GM18508 (cell line): ENCODE data around the gene PARD6G.
"Not testable (repeated sequence)": the region's sequence is repeated elsewhere in the genome, so short reads cannot be mapped to it uniquely, and the experiment has no call there.

Experiments used
- ATAC-seq: cut with Tn5 transposase; IDR thresholded peaks from one replicate; pipeline ENCODE4 v1.9.1; 2021; ENCODE audit warnings: moderate number of reproducible peaks; ENCODE audit not compliant: insufficient read depth, unreplicated experiment

PARD6G gene

GRCh38 chr18:80176334-80177073 lies 70.8 kb downstream of the PARD6G start:
- ATAC-seq: no peak

DNA sequence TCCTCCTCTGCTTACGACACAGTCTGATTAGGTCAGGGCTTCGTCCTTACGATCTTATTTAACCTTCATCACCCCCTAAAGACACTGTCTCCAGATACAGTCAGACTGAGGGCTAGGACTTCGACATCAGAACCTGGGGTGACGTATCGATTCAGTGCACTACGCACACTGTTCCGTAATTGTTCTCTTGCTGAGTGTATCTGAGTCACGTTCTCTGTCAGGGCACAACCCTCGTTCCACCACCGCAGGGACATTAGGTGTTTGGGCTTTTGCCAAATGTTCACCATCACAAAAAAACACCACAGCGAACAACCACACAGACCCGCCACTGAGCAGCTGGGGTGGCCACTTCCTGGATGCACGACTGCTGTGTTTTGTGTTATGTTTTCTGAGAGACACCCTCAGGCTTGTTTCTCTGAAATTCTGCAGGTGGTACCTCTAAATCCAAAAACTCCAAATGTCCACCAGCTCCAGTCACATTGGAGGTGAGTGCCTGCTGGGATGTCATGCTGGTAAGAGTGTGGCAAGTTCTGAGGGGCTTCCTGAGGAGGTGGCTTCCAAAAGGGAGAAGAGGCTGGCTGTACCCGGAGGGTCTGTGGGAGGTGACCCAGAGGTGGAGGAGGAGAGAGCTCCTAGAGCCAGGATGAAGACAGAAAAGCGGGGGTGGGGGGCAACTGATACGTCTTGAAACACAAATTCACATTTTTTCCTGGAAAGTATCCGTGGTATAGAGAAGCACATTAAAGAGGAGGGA lies 71.7 kb downstream of the PARD6G start:
- no peak for ATAC-seq

DNA sequence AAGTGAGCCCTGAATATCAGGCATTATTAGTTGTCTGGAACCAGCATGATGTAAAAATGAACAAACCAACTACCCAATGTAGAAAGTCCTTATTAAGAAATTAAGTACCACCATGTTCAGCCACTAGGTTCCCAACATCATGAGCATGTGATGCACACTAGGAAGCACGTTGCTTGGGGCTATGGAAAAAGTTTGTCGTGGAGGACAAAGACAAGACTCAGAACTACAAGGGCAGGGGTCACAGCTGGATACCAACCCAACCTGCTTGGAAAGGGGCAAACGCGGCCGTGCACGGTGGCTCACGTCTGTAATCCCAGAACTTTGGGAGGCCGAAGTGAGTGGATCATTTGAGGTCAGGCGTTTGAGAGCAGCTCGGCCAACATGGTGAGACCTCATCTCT lies 74.3 kb downstream of the PARD6G start:
- ATAC-seq: no peak

DNA sequence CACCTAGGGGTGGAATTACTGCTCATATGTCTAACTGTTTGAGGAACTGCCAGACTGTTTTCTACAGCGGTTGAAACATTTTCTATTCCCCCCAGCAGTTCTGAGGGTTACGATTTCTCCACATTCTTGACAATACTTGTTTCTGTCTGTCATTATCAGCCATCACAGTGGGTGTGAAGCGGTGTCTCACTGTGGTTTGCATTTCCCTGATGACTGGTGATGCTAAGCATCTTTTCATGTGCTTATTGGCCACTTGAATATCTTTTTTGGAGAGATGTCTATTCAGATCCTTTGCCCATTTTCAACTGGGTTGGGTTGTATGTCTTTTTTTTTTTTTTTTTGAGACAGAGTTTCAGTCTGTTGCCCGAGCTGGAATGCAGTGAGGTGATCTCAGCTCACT lies 75.3 kb downstream of the PARD6G start:
- ATAC-seq: no peak

- ATAC-seq: no peak
Measured at GRCh38 chr18:80171054-80171872, 76.1 kb downstream of the PARD6G start.

- ATAC-seq: no peak
Measured at GRCh38 chr18:80170395-80171053, 76.8 kb downstream of the PARD6G start.

GRCh38 chr18:80169607-80170006 lies 77.7 kb downstream of the PARD6G start:
- ATAC-seq: no peak

- no peak for ATAC-seq
Measured at GRCh38 chr18:80168982-80169381, 78.3 kb downstream of the PARD6G start.

DNA sequence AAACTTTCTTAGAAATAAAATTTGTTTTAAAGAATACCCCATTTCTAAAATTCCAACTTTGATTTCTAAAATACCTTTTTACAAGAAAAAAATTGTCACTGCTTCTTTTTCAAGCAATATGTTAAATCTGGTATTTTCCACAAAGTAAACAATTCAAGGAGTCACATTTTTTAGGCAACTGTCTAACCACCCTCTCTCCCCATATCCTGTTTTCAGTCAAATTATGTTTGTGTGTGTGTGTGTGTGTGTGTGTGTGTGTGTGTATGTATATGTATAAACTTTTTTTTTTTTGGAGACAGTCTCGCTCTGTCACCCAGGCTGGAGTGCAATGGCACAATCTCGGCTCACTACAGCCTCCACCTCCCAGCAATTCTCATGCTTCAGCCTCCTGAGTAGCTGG lies 79.0 kb downstream of the PARD6G start:
- no peak for ATAC-seq

- no peak for ATAC-seq
Measured at GRCh38 chr18:80167931-80168330, 79.4 kb downstream of the PARD6G start.

DNA sequence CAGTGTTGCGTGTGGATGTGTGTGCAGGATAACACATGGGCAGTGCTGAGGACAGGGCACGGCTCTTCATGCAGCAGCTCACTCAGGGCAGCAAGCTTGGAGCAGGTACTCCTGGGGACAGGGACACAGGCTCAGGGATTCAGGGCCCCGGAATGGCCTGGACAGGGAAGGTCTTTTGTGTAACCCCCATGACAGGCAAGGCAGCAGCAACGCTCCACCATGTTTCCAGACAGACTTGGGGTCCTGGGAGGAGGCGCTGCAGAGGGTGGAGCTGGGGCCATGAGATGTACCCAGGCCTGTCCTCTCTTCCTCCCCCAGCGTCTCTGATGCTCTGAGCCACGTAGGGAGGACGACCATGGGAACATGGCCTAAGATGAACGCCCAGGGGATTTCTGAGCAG lies 80.0 kb downstream of the PARD6G start:
- ATAC-seq: no peak

- no peak for ATAC-seq
Measured at GRCh38 chr18:80166725-80167124, 80.6 kb downstream of the PARD6G start.

DNA sequence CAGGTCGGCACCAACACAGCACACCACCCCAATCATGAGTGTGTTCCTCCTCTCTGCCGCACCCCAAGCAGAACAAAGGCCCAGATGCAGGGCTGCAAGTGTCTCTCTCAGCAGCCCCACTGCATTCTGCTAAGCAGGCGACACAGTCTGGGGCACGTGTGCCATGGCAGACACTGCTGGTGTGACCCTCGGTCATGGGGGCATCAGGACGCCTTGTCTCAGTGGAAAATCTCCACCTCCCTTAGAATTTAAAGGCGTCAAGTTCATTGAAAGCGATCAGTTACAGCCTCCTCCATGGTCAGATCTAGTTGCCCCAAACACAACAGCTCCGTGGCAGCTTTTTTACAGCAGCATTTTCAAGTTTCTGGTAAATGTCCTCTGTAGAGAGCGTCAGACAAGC lies 81.1 kb downstream of the PARD6G start:
- no peak for ATAC-seq

DNA sequence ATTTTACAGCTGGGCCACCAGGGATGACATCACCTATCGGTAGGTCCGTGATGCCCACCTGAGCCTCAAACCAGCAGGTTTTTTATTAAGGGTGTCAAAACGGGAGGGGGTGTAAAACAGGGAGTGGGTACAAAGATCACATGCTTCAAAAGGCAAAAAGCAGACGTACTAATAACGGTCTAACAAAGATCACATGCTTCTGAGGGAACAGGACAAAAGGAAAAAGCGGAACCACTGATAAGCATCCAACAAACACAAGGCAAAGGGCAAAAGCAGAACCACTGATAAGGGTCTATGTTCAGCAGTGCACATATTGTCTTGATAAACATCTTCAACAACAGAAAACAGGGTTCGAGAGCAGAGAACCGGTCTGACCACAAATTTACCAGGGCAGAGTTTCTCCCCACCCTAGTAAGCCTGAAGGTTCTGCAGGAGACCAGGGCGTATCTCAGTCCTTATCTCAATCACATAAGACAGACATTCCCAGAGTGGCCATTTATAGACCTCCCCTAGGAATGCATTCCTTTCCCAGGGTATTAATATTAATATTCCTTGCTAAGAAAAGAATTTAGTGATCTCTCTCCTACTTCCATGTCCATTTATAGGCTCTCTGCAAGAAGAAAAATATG lies 82.5 kb downstream of the PARD6G start:
- ATAC-seq: not testable (repeated sequence)

- no peak for ATAC-seq
Measured at GRCh38 chr18:80163183-80163582, 84.1 kb downstream of the PARD6G start.

- ATAC-seq: no peak
Measured at GRCh38 chr18:80161781-80162417, 85.4 kb downstream of the PARD6G start.

DNA sequence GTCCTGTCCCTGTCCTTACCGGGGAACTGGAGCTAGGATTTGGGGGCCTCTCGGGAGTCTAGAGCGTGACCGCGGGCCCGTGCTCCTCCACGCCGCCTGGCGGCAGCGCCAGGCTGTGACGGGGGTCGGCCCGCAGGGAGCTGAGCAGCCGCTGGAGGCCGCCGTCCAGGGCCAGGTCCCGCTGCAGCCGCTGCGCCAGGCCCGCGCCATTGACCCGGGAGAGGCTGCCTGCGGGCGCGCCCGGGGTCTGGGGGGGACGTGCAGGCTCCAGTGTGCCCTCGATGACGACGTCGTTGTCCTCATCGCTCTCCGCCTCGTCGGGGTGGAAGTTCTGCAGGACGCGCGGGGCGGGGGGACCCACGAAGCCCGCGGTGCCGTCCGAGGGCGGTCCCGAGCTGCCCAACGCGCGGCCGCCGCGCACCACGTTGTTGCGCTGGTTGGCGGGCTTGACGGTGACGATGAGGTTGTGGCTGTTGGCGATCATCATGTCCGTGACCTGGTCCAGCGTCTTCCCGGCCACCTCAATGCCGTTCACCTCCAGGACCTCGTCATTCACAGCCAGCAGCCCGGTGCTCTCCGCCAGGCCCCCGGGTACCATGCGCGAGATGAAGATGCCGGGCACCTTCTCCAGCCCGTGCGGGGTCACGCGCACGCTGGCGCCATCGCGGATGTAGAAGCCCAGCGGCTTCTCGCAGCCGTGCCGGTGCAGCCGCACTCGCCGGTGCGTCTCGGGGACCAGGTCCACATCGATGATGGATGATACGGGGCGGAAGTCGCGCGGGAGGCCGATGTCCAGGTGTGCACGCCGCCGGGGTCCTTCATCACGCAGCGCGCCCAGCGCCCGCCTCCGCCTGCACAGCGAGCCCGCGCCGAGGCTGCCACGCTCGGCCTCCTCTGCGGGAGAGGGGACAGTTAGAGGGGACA lies 87.3 kb downstream of the PARD6G start:
- ATAC-seq: no peak

DNA sequence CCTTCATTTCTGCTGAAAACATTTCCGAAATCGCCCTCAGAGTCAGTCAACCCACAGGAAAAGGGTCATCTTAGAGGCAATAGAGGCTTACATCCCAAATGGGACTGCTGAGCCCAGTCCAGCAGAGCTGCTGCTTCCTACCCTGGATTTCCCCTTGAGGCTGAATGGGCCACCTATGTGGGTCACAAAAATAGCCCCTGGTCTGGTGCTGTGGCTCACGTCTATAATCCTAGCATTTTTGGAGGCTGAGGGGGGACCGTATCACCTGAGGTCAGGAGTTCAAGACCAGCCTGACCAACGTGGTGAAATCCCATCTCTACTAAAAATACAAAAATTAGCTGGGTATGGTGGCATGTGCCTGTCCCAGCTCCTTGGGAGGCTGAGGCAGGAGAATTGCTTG lies 88.9 kb downstream of the PARD6G start:
- ATAC-seq: no peak
